Large intestine (tissue), 3 donors: ENCODE data around the gene RNF183. TPM values are rescaled to one million over a fixed set of nuclear protein-coding genes. Genes with fewer than 3 reads are reported as not detected.
"Not testable (repeated sequence)": the region's sequence is repeated elsewhere in the genome, so short reads cannot be mapped to it uniquely, and the experiment has no call there.

Experiments
- DNase-seq, 2 donors: peaks; one replicate each; pipeline versions ENCODE4 v3.0.0 to v3.0.0-alpha.2; 2013
- H3K27ac ChIP-seq: one replicate; pipeline ENCODE4 v1.5.1; 2013; ENCODE audit warnings: low read length
- H3K27me3 ChIP-seq: 2 replicates; pipeline ENCODE4 v1.6.1; 2013; ENCODE audit warnings: low read length; ENCODE audit not compliant: control insufficient read depth, insufficient read depth
- H3K36me3 ChIP-seq: 2 replicates; pipeline ENCODE4 v1.6.1; 2013; ENCODE audit warnings: low read length; ENCODE audit not compliant: control insufficient read depth, insufficient read depth
- H3K4me1 ChIP-seq: one replicate; pipeline ENCODE4 v1.6.1; 2013; ENCODE audit warnings: low read length; ENCODE audit not compliant: control insufficient read depth, insufficient read depth
- H3K4me3 ChIP-seq: one replicate; pipeline ENCODE4 v1.5.1; 2013; ENCODE audit warnings: low read length
- H3K9me3 ChIP-seq: one replicate; pipeline ENCODE4 v1.6.1; 2013; ENCODE audit warnings: mild to moderate bottlenecking, low read depth, low read length, moderate library complexity; ENCODE audit not compliant: control insufficient read depth
- WGBS: methylation state at CpG from one replicate; pipeline ENCODE4 v1.1.5; 2013; ENCODE audit warnings: low lambda C conversion rate; ENCODE audit not compliant: insufficient coverage; 5-methylcytosine and 5-hydroxymethylcytosine counted together
- polyA plus RNA-seq: library from polyadenylated mRNA; unstranded; fragments of 120-200 nt; gene quantifications from one replicate; pipeline ENCODE4 v1.2.1, GENCODE V29; 2013

The RNF183 gene
- polyA plus RNA-seq, 1 donor: 0.91 TPM

GRCh38 chr9:113298924-113299770 lies 4.0 kb downstream of the RNF183 start:
- WGBS: no CpG with 5 or more reads among the region's 15 CpGs
- Histone ChIP-seq H3K4me3 (no peak overlapping the region), H3K36me3 (peaks cover under 1% of the 10 kb centered on the region), H3K4me1 (peaks cover 5% of the 10 kb centered on the region), H3K27me3 (no peaks in the 10 kb centered on the region), H3K27ac (no peak overlapping the region), H3K9me3 (peaks cover 4% of the 10 kb centered on the region)
- DNase-seq: no peak

- WGBS: no CpG with 5 or more reads among the region's 8 CpGs
- H3K9me3 ChIP-seq: peaks cover 4% of the 10 kb centered on the region
- no peaks in the 10 kb centered on the region for H3K27me3 ChIP-seq
- no peak for DNase-seq
- H3K27ac ChIP-seq: no peak overlapping the region
- peaks cover 5% of the 10 kb centered on the region for H3K4me1 ChIP-seq
- peaks cover 5% of the 10 kb centered on the region for H3K36me3 ChIP-seq
- no peak overlapping the region for H3K4me3 ChIP-seq
Observed at GRCh38 chr9:113298311-113298710, 4.9 kb downstream of the RNF183 start.

GRCh38 chr9:113296796-113297558 lies 6.2 kb downstream of the RNF183 start:
- Histone ChIP-seq H3K36me3 (peaks cover 15% of the 10 kb centered on the region), H3K4me3 (no peak overlapping the region), H3K27me3 (no peaks in the 10 kb centered on the region), H3K27ac (no peak overlapping the region), H3K9me3 (peaks cover 4% of the 10 kb centered on the region), H3K4me1 (no peaks in the 10 kb centered on the region)
- no CpG with 5 or more reads among the region's 9 CpGs for WGBS
- no peak for DNase-seq

- WGBS: no CpG with 5 or more reads among the region's 8 CpGs
- not testable (repeated sequence) for H3K27ac ChIP-seq, H3K4me3 ChIP-seq, DNase-seq, H3K4me1 ChIP-seq, H3K27me3 ChIP-seq, H3K9me3 ChIP-seq
- H3K36me3 ChIP-seq: peaks cover 22% of the 10 kb centered on the region
Observed at GRCh38 chr9:113296247-113296646, 6.9 kb downstream of the RNF183 start.

- H3K9me3 ChIP-seq: peaks cover 4% of the 10 kb centered on the region
- H3K4me1 ChIP-seq: peaks cover 4% of the 10 kb centered on the region
- no peak for DNase-seq
- no peak overlapping the region for H3K4me3 ChIP-seq
- H3K36me3 ChIP-seq: peaks cover 43% of the 10 kb centered on the region
- no peak overlapping the region for H3K27ac ChIP-seq
- WGBS: 92% methylated on average over 2 of the region's 7 CpGs
- H3K27me3 ChIP-seq: no peaks in the 10 kb centered on the region
Observed at GRCh38 chr9:113293285-113293878, 9.8 kb downstream of the RNF183 start.

GRCh38 chr9:113290052-113290607 lies 13.0 kb downstream of the RNF183 start:
- DNase-seq: no peak
- H3K9me3 ChIP-seq: no peaks in the 10 kb centered on the region
- H3K27ac ChIP-seq: no peak overlapping the region
- peaks cover 68% of the 10 kb centered on the region for H3K36me3 ChIP-seq
- peaks cover 4% of the 10 kb centered on the region for H3K4me1 ChIP-seq
- no peak overlapping the region for H3K4me3 ChIP-seq
- H3K27me3 ChIP-seq: no peaks in the 10 kb centered on the region
- WGBS: no CpG with 5 or more reads among the region's 6 CpGs

- Histone ChIP-seq H3K4me1 (peaks cover 4% of the 10 kb centered on the region), H3K27me3 (no peaks in the 10 kb centered on the region), H3K4me3 (no peak overlapping the region), H3K9me3 (no peaks in the 10 kb centered on the region), H3K27ac (no peak overlapping the region), H3K36me3 (peaks cover 77% of the 10 kb centered on the region)
- WGBS: no CpG with 5 or more reads among the region's 2 CpGs
- peak in 1 of 2 donors; percentile 62 for DNase-seq
Observed at GRCh38 chr9:113289091-113289490, 14.1 kb downstream of the RNF183 start.

GRCh38 chr9:113281356-113281755 lies 21.8 kb downstream of the RNF183 start:
- Histone ChIP-seq H3K36me3 (peaks cover 68% of the 10 kb centered on the region), H3K4me1 (peaks cover 3% of the 10 kb centered on the region), H3K4me3 (no peak overlapping the region), H3K27me3 (no peaks in the 10 kb centered on the region), H3K27ac (no peak overlapping the region), H3K9me3 (no peaks in the 10 kb centered on the region)
- 100% methylated on average over 1 of the region's 4 CpGs for WGBS
- DNase-seq: no peak

GRCh38 chr9:113278840-113279239 lies 24.3 kb downstream of the RNF183 start:
- no peak for DNase-seq
- Histone ChIP-seq H3K27ac (no peak overlapping the region), H3K36me3 (peaks cover 48% of the 10 kb centered on the region), H3K9me3 (no peaks in the 10 kb centered on the region), H3K4me1 (peaks cover 10% of the 10 kb centered on the region), H3K4me3 (no peak overlapping the region), H3K27me3 (no peaks in the 10 kb centered on the region)
- no CpG with 5 or more reads among the region's 4 CpGs for WGBS
